Liver (tissue), 9 donors: ENCODE measurements around the gene LAD1. TPM values are rescaled to one million over a fixed set of nuclear protein-coding genes. Genes with fewer than 3 reads are reported as not detected.

Experiments used
- DNase-seq: peaks from one replicate; pipeline ENCODE4 v3.0.0-alpha.2; 2017; ENCODE audit warnings: low spot score
- H3K27ac ChIP-seq, 2 donors: one replicate each; pipeline ENCODE4 v1.7.0; 2013; ENCODE audit warnings: inconsistent platforms in 2 of 2, low read length in 2 of 2, control low read depth in 1 of 2, low read depth in 1 of 2, mild to moderate bottlenecking in 1 of 2
- H3K27me3 ChIP-seq, 4 donors: one replicate each; pipeline versions ENCODE4 v1.6.1 to v1.7.0; 2013; ENCODE audit warnings: low read length in 3 of 4, inconsistent platforms in 1 of 4, mild to moderate bottlenecking in 1 of 4, moderate library complexity in 1 of 4; ENCODE audit not compliant: control insufficient read depth in 4 of 4, insufficient read depth in 4 of 4
- H3K36me3 ChIP-seq, 4 donors: one replicate each; pipeline versions ENCODE4 v1.6.1 to v1.7.0; 2013; ENCODE audit warnings: low read length in 3 of 4, mild to moderate bottlenecking in 3 of 4, low read depth in 1 of 4, moderate library complexity in 1 of 4; ENCODE audit not compliant: control insufficient read depth in 4 of 4, insufficient read depth in 3 of 4
- H3K4me1 ChIP-seq, 4 donors: one replicate each; pipeline versions ENCODE4 v1.6.1 to v1.7.0; 2013; ENCODE audit warnings: low read length in 3 of 4, mild to moderate bottlenecking in 3 of 4, moderate library complexity in 1 of 4; ENCODE audit not compliant: control insufficient read depth in 4 of 4, insufficient read depth in 4 of 4
- H3K4me3 ChIP-seq, 3 donors: one replicate each; pipeline versions ENCODE4 v1.6.1 to v1.7.0; 2013; ENCODE audit warnings: low read length in 3 of 3, control low read depth in 1 of 3, low read depth in 1 of 3, mild to moderate bottlenecking in 1 of 3
- H3K9ac ChIP-seq, 2 donors: one replicate each; pipeline ENCODE4 v1.7.0; 2013; ENCODE audit warnings: low read length in 2 of 2, mild to moderate bottlenecking in 2 of 2, moderate library complexity in 2 of 2, control low read depth in 1 of 2, low read depth in 1 of 2
- H3K9me3 ChIP-seq, 4 donors: one replicate each; pipeline versions ENCODE4 v1.6.1 to v1.7.0; 2013; ENCODE audit warnings: low read length in 3 of 4; ENCODE audit not compliant: control insufficient read depth in 4 of 4
- ATF3 ChIP-seq: IDR thresholded peaks from 2 replicates; pipeline ENCODE4 v1.6.1; 2016; ENCODE audit warnings: antibody characterized with exemption
- CTCF ChIP-seq: fragments of 150-350 bp; IDR thresholded peaks from 2 replicates; pipeline ENCODE4 v1.5.1; 2017; ENCODE audit warnings: improper control_type of control experiment, low read depth, low read length; ENCODE audit not compliant: missing input control
- EGR1 ChIP-seq, 2 donors: IDR thresholded peaks; 2 replicates each; pipeline ENCODE4 v1.6.1; 2016 to 2018; ENCODE audit warnings: antibody characterized with exemption in 2 of 2, low read depth in 2 of 2
- FOXA1 ChIP-seq: IDR thresholded peaks from 2 replicates; pipeline ENCODE4 v1.6.1; 2016; ENCODE audit warnings: antibody characterized with exemption
- FOXA2 ChIP-seq: IDR thresholded peaks from 2 replicates; pipeline ENCODE4 v1.6.1; 2016; ENCODE audit warnings: antibody characterized with exemption
- GABPA ChIP-seq, 2 donors: IDR thresholded peaks in 1 of 2; conservative IDR thresholded peaks in 1 of 2; 2 replicates each; pipeline ENCODE4 v1.6.1; 2016; ENCODE audit warnings: antibody characterized with exemption in 2 of 2, mild to moderate bottlenecking in 1 of 2, moderate library complexity in 1 of 2
- HNF4G ChIP-seq: IDR thresholded peaks from 2 replicates; pipeline ENCODE4 v1.6.1; 2016; ENCODE audit warnings: antibody characterized with exemption
- JUND ChIP-seq, 2 donors: IDR thresholded peaks; 2 replicates each; pipeline ENCODE4 v1.6.1; 2016; ENCODE audit warnings: antibody characterized with exemption in 2 of 2
- MAX ChIP-seq: IDR thresholded peaks from 2 replicates; pipeline ENCODE4 v1.6.1; 2016; ENCODE audit warnings: antibody characterized with exemption
- NR2F2 ChIP-seq: IDR thresholded peaks from 2 replicates; pipeline ENCODE4 v1.6.1; 2016; ENCODE audit warnings: antibody characterized with exemption
- RAD21 ChIP-seq, 2 donors: IDR thresholded peaks; 2 replicates each; pipeline ENCODE4 v1.6.1; 2016; ENCODE audit warnings: antibody characterized with exemption in 2 of 2, mild to moderate bottlenecking in 2 of 2
- REST ChIP-seq: IDR thresholded peaks from 2 replicates; pipeline ENCODE4 v1.6.1; 2016; ENCODE audit warnings: antibody characterized with exemption, mild to moderate bottlenecking
- RXRA ChIP-seq, 2 donors: IDR thresholded peaks; 2 replicates each; pipeline ENCODE4 v1.6.1; 2017 to 2018; ENCODE audit warnings: antibody characterized with exemption in 2 of 2, mild to moderate bottlenecking in 1 of 2
- SP1 ChIP-seq: IDR thresholded peaks from 2 replicates; pipeline ENCODE4 v1.6.1; 2018; ENCODE audit warnings: antibody characterized with exemption, mild to moderate bottlenecking
- TAF1 ChIP-seq: conservative IDR thresholded peaks from 2 replicates; pipeline ENCODE4 v1.6.1; 2016; ENCODE audit warnings: antibody characterized with exemption, mild to moderate bottlenecking
- YY1 ChIP-seq: IDR thresholded peaks from 2 replicates; pipeline ENCODE4 v1.6.1; 2016; ENCODE audit warnings: antibody characterized with exemption, mild to moderate bottlenecking
- ZBTB33 ChIP-seq: IDR thresholded peaks from 2 replicates; pipeline ENCODE4 v1.6.1; 2016; ENCODE audit warnings: antibody characterized with exemption
- WGBS: extraction: QIAGEN DNeasy Blood & Tissue Kit; methylation state at CpG from one replicate; pipeline ENCODE4 v1.1.7; 2013; 5-methylcytosine and 5-hydroxymethylcytosine counted together
- polyA plus RNA-seq, 2 donors: library from polyadenylated mRNA; stranded (reverse) in 1 of 2; unstranded in 1 of 2; fragments of 200-250 nt in 1 of 2; fragments of >200 nt in 1 of 2; fragmentation: Nextera tagmentation in 1 of 2; extraction: Ambion mirVana in 1 of 2; gene quantifications; one replicate each; pipeline versions ENCODE4 v1.2.1 to v1.2.3, GENCODE V29; 2013 to 2015
- total RNA-seq, 2 donors: library from RNA; depleted of rRNA; stranded (reverse); fragments of >200 nt; gene quantifications; one replicate each; pipeline ENCODE4 v1.2.3, GENCODE V29; 2014
- donor health status: healthy.
- donor health status: healthy.
- donor health status: healthy.
- donor health status: healthy.
- donor health status: healthy.

Gene LAD1
- total and polyA plus RNA-seq, 4 donors, result 3.4 to 13.7 (median 8.5) TPM

GRCh38 chr1:201336711-201337450 lies 62.2 kb downstream of the LAD1 start:
- H3K9ac ChIP-seq, result no peak overlapping the region
- no peaks in the 10 kb centered on the region for H3K27me3 ChIP-seq
- no peak overlapping the region for H3K27ac ChIP-seq
- H3K36me3 ChIP-seq, result no peaks in the 10 kb centered on the region
- H3K4me3 ChIP-seq, result no peak overlapping the region
- 89% methylated on average over 9 of the region's 9 CpGs for WGBS
- peaks cover 0 to 3% (median under 1%) of the 10 kb centered on the region in 4 donors for H3K9me3 ChIP-seq
- no peak for TF ChIP-seq FOXA1
- TF ChIP-seq YY1, result no peak
- no peak for TF ChIP-seq EGR1 (IDR thresholded peaks at IDR 0.05; ENCODE audit: low read depth in 2 of 2)
- TF ChIP-seq REST, result no peak
- TF ChIP-seq RAD21 (IDR thresholded peaks at IDR 0.05), result no peak
- no peak for TF ChIP-seq ATF3
- TF ChIP-seq ZBTB33, result no peak
- no peak for TF ChIP-seq SP1
- no peak for TF ChIP-seq FOXA2
- no peak for TF ChIP-seq NR2F2
- no peak for TF ChIP-seq RXRA (IDR thresholded peaks at IDR 0.05)
- no peak for TF ChIP-seq GABPA (IDR thresholded peaks at IDR 0.05 in 1 of 2, conservative IDR thresholded peaks at IDR 0.05 in 1 of 2)
- DNase-seq, result no peak
- no peaks in the 10 kb centered on the region for H3K4me1 ChIP-seq

GRCh38 chr1:201335901-201336300 lies 63.2 kb downstream of the LAD1 start:
- no peaks in the 10 kb centered on the region for H3K36me3 ChIP-seq
- no peaks in the 10 kb centered on the region for H3K4me1 ChIP-seq
- H3K4me3 ChIP-seq, result no peak overlapping the region
- H3K27me3 ChIP-seq, result no peaks in the 10 kb centered on the region
- H3K9ac ChIP-seq, result no peak overlapping the region
- no peaks in the 10 kb centered on the region for H3K9me3 ChIP-seq
- 68% methylated on average over 3 of the region's 3 CpGs for WGBS
- DNase-seq, result no peak
- H3K27ac ChIP-seq, result no peak overlapping the region
- TF ChIP-seq NR2F2 (no peak), CTCF (no peak), ZBTB33 (no peak), FOXA2 (no peak), RAD21 (IDR thresholded peaks at IDR 0.05) (no peak), HNF4G (no peak), GABPA (IDR thresholded peaks at IDR 0.05 in 1 of 2, conservative IDR thresholded peaks at IDR 0.05 in 1 of 2) (no peak), RXRA (IDR thresholded peaks at IDR 0.05) (no peak), REST (no peak), TAF1 (no peak), EGR1 (IDR thresholded peaks at IDR 0.05; ENCODE audit: low read depth in 2 of 2) (no peak), FOXA1 (no peak), MAX (no peak), JUND (IDR thresholded peaks at IDR 0.05) (no peak)
